CD4-positive, alpha-beta T cell (primary cell): ENCODE measurements around the gene PPP1R9A. TPM values are rescaled to one million over a fixed set of nuclear protein-coding genes. Genes with fewer than 3 reads are reported as not detected.

Experiments
- ATAC-seq: fragments of 200-7000 bp; cut with Tn5 transposase; one replicate; pipeline ENCODE4 v1.10.0; 2022; ENCODE audit warnings: mild to moderate bottlenecking; ENCODE audit not compliant: poor library complexity
- CTCF ChIA-PET: fragments of 350-600 bp; sonication (Branson Sonifier 250); formaldehyde crosslinking; loops from one replicate; lab custom pipeline; 2021; ENCODE audit warnings: antibody characterized with exemption, inconsistent platforms; lab: Charles Lee
- POLR2A ChIA-PET: fragments of 350-600 bp; sonication (Branson Sonifier 250); formaldehyde crosslinking; loops from one replicate; lab custom pipeline; 2021; ENCODE audit warnings: antibody characterized with exemption, inconsistent platforms; lab: Charles Lee
- DNase-seq, 14 experiments: peaks; one replicate each; pipeline ENCODE4 v3.0.0-alpha.2; 2013 to 2020; ENCODE audit warnings: mixed read lengths in 2 of 14
- H3K27ac ChIP-seq, 2 donors: one replicate each; pipeline versions ENCODE4 v1.5.1 to v1.7.0; 2013; ENCODE audit warnings: low read length in 2 of 2, low read depth in 1 of 2, mild to moderate bottlenecking in 1 of 2
- H3K27me3 ChIP-seq, 2 experiments: 1 replicate in 1 of 2; 2 replicates in 1 of 2; pipeline versions ENCODE4 v1.6.1 to v1.7.0; 2013; ENCODE audit warnings: low read length in 2 of 2, control low read depth in 1 of 2, mild to moderate bottlenecking in 1 of 2, moderate library complexity in 1 of 2; ENCODE audit not compliant: insufficient read depth in 2 of 2, control insufficient read depth in 1 of 2
- H3K36me3 ChIP-seq: one replicate; pipeline ENCODE4 v1.6.1; 2013; ENCODE audit warnings: low read length, control low read depth; ENCODE audit not compliant: insufficient read depth
- H3K4me1 ChIP-seq: one replicate; pipeline ENCODE4 v1.6.1; 2013; ENCODE audit warnings: low read length, control low read depth; ENCODE audit not compliant: insufficient read depth
- H3K4me3 ChIP-seq: one replicate; pipeline ENCODE4 v1.5.1; 2013; ENCODE audit warnings: mild to moderate bottlenecking, low read length, moderate library complexity
- H3K9me3 ChIP-seq, 2 experiments: 1 replicate in 1 of 2; 2 replicates in 1 of 2; pipeline versions ENCODE4 v1.6.1 to v1.7.0; 2013; ENCODE audit warnings: low read length in 2 of 2, mild to moderate bottlenecking in 2 of 2, control low read depth in 1 of 2, moderate library complexity in 1 of 2; ENCODE audit not compliant: control insufficient read depth in 1 of 2, insufficient read depth in 1 of 2
- H3K27ac Mint-ChIP-seq: one replicate; pipeline ENCODE4 v1.8.0; 2020; ENCODE audit warnings: mixed read lengths
- H3K27me3 Mint-ChIP-seq: one replicate; pipeline ENCODE4 v1.8.0; 2021; ENCODE audit warnings: mixed read lengths
- H3K36me3 Mint-ChIP-seq: one replicate; pipeline ENCODE4 v1.8.0; 2021; ENCODE audit warnings: low read depth, mixed read lengths
- H3K4me1 Mint-ChIP-seq: one replicate; pipeline ENCODE4 v1.8.0; 2021; ENCODE audit warnings: low read depth, mixed read lengths
- H3K4me3 Mint-ChIP-seq: one replicate; pipeline ENCODE4 v1.8.0; 2020; ENCODE audit warnings: mild to moderate bottlenecking, mixed read lengths
- H3K9me3 Mint-ChIP-seq: one replicate; pipeline ENCODE4 v1.8.0; 2020; ENCODE audit warnings: mixed read lengths
- intact Hi-C, 2 experiments: fragments of 100-400 bp; cut with DNase I in 1 of 2; cut with micrococcal nuclease in 1 of 2; formaldehyde crosslinking; loops; one replicate each; pipeline versions ENCODE4 v1.15.1 to v1.9.0; 2023 to 2025; cut with DNase I, micrococcal nuclease
- total RNA-seq, 174 experiments: library from RNA in 2 of 174; stranded (reverse) in 2 of 174; gene quantifications; one replicate each; pipeline ENCODE4 v1.2.3 and lab custom pipeline; 2021 to 2026
- TF ChIP-seq, protein P1 (sequence below): fragments of 200-600 bp; IDR thresholded peaks from one replicate; pipeline ENCODE4 v1.8.0; 2022; ENCODE audit warnings: antibody characterized with exemption, mild to moderate bottlenecking

The PPP1R9A gene
- total RNA-seq, 2 experiments from 2014 or later = not detected

DNA sequence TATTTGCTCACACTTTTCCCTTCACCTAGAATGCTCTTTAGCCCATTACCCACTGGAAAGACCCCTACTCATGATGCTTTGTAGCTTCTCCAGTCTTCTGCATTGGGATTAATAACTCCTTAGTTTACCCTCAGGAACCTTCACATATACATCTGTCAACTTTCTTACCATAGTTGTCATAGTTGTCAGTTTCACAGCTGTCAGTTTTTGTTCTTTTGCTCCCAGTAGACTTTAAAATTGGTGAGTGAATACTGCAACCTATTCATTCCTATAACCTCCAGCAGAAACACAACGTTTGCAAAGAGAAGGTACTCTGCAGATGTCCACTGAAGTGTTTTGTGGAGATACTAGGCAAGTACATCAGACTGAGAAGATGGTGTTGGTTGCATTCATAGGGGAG, 414.3 kb downstream of the PPP1R9A start:
- H3K4me1 Mint-ChIP-seq = peaks cover 10% of the 10 kb centered on the region
- TF ChIP-seq, protein P1, sequence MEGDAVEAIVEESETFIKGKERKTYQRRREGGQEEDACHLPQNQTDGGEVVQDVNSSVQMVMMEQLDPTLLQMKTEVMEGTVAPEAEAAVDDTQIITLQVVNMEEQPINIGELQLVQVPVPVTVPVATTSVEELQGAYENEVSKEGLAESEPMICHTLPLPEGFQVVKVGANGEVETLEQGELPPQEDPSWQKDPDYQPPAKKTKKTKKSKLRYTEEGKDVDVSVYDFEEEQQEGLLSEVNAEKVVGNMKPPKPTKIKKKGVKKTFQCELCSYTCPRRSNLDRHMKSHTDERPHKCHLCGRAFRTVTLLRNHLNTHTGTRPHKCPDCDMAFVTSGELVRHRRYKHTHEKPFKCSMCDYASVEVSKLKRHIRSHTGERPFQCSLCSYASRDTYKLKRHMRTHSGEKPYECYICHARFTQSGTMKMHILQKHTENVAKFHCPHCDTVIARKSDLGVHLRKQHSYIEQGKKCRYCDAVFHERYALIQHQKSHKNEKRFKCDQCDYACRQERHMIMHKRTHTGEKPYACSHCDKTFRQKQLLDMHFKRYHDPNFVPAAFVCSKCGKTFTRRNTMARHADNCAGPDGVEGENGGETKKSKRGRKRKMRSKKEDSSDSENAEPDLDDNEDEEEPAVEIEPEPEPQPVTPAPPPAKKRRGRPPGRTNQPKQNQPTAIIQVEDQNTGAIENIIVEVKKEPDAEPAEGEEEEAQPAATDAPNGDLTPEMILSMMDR = no peak
- no peak overlapping the region for H3K4me3 Mint-ChIP-seq
- no peak for DNase-seq
- H3K9me3 Mint-ChIP-seq = no peaks in the 10 kb centered on the region
- POLR2A ChIA-PET = no interaction called here
- H3K27ac Mint-ChIP-seq = no peak overlapping the region
- Histone ChIP-seq H3K4me1 (no peaks in the 10 kb centered on the region), H3K36me3 (no peaks in the 10 kb centered on the region), H3K27ac (no peak overlapping the region), H3K27me3 (peaks cover 0 to 5% of the 10 kb centered on the region in 2 experiments), H3K4me3 (no peak overlapping the region), H3K9me3 (no peaks in the 10 kb centered on the region)
- ATAC-seq = no peak
- H3K27me3 Mint-ChIP-seq = peaks cover 11% of the 10 kb centered on the region
- CTCF ChIA-PET = no interaction called here
- no peaks in the 10 kb centered on the region for H3K36me3 Mint-ChIP-seq
- intact Hi-C loops = no loop called here

- Mint-ChIP-seq H3K36me3 (no peaks in the 10 kb centered on the region), H3K4me1 (peaks cover 10% of the 10 kb centered on the region), H3K9me3 (no peaks in the 10 kb centered on the region), H3K4me3 (no peak overlapping the region), H3K27ac (no peak overlapping the region), H3K27me3 (peaks cover 12% of the 10 kb centered on the region)
- CTCF ChIA-PET = no interaction called here
- no peaks in the 10 kb centered on the region for H3K36me3 ChIP-seq
- no peak overlapping the region for H3K27ac ChIP-seq
- ATAC-seq (no peak), DNase-seq (no peak)
- no peak overlapping the region for H3K4me3 ChIP-seq
- H3K9me3 ChIP-seq = no peaks in the 10 kb centered on the region
- TF ChIP-seq, protein P1 = no peak
- intact Hi-C loops = no loop called here
- peaks cover 0 to 5% of the 10 kb centered on the region in 2 experiments for H3K27me3 ChIP-seq
- no peaks in the 10 kb centered on the region for H3K4me1 ChIP-seq
- POLR2A ChIA-PET = no interaction called here
Observed at GRCh38 chr7:95322396-95322795, 415.0 kb downstream of the PPP1R9A start.

DNA sequence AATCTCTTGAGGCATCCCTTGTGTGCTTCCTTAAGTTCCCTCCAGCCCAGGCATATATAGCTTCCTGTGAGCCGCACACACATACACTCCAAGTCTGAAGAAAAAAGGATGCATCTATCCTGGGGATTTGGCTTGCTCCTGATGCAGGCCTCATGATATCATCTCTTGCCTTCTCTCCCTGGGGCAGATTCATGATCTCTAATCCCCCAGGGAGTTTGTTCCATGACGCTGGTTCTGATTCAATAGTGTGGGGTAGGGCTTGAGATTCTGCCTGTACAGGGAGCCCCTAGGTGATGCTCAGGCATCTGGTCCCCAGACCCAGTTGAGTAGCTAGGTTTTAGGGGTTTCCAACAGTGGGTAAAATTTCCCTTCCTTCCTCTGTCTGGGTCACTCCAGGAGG, 415.5 kb downstream of the PPP1R9A start:
- ChIA-PET POLR2A (no interaction called here), CTCF (no interaction called here)
- Histone ChIP-seq H3K9me3 (no peaks in the 10 kb centered on the region), H3K36me3 (no peaks in the 10 kb centered on the region), H3K4me1 (no peaks in the 10 kb centered on the region), H3K27ac (no peak overlapping the region), H3K27me3 (peaks cover 0 to 5% of the 10 kb centered on the region in 2 experiments), H3K4me3 (no peak overlapping the region)
- Mint-ChIP-seq H3K9me3 (no peaks in the 10 kb centered on the region), H3K27ac (no peak overlapping the region), H3K27me3 (peaks cover 17% of the 10 kb centered on the region), H3K4me3 (no peak overlapping the region), H3K36me3 (no peaks in the 10 kb centered on the region), H3K4me1 (peaks cover 10% of the 10 kb centered on the region)
- TF ChIP-seq, protein P1 = no peak
- intact Hi-C loops = no loop called here
- no peak for ATAC-seq
- DNase-seq = no peak
